ENCODE measurements around the gene TMEM186.
"Not testable (repeated sequence)": the region's sequence is repeated elsewhere in the genome, so short reads cannot be mapped to it uniquely, and the experiment has no call there.

The TMEM186 gene

DNA sequence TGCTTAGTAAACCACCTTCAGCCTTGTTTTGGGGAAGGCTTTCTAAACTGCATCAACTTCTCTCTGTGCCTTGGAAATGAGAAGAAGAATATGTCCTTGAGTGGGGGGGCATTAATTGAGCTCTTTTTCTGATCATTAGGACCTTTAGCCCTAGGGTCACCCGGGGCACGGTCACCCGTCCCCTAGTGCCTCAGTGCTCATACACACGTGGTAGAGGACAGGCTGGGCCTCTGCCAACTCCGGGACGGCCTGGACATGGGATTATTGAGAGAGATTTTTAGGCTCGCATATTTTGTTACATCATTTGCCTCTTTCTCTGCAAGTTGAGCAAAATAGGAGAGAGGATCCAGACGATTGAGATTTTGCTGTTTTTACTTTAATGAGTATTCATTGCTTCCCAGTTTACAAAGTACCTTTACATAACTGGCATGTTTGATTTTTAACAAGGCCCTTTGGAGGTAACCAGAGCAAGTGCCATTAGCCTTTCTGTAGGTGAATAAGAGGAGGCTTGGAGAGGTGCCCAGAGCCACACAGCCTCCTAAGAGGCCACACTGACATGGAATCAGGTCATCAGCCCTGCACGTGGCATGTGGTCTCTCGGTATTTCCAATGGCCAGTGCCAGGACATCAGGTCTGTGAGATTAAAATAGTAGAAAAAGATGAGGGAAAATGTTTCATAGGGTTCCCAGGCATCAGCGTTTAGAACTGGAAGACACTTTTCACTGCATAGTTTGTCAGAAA, 11.3 kb upstream of the TMEM186 start:
- no peak for DNase-seq

DNA sequence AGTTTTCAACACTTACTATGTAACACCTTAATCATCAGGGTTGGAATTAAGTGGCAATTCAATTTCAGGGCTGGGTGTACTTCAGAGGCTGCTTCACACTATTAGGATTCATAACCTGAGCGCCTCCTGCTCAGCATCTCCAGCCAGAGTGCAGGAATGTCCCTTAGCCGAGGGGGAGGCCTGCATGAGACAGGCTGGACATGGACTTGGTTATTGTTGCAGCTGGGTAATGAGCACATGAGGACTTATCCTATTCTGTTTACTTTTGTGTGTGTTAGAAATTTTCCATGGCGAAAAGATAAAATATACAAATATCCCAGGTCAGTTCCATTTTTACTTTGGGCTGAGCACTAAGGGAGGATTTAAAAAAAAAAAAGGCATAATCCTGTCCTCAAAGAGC, 10.6 kb upstream of the TMEM186 start:
- no peak for DNase-seq

DNA sequence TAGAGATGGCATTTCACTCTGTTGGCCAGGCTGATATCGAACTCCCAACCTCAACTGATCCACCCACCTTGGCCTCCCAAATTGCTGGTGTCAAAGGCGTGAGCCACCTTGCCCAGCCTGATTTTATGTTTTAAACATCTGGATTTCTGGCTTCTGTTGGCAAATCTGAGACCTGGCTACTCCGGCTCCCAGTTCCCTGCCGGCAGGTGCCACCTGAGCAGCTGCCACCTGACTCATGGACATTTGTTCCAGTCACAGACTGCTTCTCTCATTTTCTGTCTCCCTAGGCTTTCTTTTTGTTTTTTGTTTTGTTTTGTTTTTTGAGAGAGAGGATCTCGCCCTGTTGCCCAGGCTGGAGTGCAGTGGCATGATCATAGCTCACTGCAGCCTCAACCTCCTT, 9.8 kb upstream of the TMEM186 start:
- no peak for DNase-seq

DNA sequence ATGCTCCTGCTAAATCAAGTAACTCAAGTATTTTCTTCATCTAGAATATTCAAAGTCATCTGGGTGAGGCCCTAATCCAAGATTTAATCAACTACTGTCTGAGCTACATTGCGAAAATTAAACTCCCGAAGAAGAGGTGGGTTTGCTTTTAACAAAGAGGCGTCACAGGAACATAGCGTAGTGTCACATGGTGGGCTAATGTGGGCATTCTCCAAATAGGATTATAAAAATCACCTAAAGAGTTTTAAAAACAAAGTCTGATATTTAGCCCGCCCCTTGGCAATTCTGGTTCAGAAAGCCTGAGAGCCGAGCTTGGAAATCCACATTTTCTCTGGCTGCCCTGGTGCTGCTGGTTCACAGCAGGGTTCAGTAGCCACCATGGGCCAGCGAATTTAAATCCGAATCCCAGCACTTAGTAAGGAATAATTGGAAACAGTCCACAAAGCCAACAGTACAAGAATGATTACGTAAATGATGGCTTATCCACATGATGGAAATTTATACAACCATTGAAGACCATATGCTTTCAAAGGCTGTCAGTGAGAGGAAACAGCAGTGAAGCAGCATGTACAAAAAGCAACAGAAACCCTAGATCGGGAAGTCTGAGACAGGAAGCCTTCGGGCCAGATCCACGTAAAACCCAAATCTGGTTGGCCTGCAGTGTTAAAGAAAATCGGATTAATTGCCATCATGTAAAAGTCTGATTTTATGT, 9.0 kb upstream of the TMEM186 start:
- no peak for DNase-seq

DNA sequence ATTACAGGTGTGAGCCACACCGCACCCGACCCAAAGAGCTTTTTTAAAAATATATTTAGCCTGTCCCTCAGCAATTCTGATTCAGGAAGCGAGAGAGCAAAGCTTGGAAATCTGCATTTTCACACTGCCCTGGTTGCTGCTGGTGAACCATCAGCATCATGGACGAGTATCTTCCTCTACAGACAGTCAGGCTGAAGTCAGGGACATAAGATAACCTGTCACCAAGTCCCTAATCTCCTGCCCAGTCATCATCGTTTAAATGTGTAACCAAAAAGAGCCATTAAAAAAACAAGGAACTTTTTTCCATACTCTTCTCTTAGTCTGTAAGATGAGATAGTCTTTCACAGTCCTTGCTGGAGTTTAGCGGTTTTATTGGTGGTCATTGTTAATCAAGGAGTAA, 6.9 kb upstream of the TMEM186 start:
- no peak for DNase-seq

DNA sequence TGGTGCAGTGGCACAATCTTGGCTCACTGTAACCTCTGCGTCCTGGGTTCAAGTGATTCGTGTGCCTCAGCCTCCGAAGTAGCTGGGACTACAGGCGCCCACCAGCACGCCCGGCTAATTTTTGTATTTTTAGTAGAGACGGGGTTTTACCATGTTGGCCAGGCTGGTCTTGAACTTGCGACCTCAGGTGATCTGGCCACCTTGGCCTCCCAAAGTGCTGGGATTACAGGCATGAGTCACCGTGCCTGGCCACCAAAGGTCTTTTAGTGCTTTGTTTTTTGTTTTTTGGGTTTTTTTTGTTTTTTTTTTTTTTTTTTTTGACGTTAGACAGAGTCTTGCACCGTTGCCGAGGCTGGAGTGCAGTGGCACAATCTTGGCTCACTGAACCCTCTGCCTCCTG, 6.3 kb upstream of the TMEM186 start:
- not testable (repeated sequence) for DNase-seq

DNA sequence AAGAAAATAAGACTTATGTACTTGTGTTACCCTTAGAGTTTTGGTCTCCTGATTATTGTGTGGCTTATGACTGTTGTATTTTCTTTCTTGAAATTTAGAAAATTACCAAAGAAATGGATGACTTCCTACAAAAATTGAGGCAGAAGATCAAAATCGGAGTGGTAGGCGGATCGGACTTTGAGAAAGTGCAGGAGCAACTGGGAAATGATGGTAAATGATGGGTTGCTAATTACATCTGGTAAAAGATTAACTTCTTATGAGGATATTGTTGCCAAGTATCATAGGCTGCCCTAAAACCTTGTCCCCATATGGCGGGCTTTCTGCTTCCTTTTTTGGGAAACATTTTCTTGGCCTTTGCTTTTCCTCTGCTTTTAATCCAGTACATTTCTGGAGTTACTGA, 4.3 kb upstream of the TMEM186 start:
- DNase-seq, result no peak

DNA sequence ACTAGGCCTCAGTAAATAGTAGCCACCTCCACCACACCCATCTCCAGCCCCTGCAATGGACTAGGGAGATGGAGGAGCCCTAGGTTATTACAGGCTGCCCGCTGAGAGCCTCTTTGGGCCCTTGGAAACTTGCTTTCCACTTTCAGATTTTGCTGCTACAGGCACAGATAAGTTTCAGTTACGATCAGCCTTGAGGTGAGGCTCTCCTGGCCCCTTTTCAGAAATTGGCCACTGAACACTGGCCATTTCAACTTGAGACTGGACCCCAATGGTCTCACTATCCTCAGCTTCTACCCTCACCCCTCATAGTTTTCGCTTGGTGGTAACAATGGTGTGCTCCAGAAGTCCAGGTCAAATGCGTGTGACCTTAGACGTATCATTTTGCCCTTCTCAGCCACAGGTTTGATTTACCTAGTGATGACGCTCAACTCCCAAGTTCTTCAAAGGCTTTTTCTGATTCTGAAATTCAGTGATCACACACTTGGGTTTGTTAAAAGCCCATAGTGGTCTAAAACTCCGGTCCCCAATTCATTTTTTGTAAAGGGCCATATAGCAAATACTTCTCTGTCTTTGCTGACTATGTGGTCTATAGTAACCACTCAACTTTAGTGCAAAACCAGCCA, 1.2 kb upstream of the TMEM186 start:
- no peak for DNase-seq

DNA sequence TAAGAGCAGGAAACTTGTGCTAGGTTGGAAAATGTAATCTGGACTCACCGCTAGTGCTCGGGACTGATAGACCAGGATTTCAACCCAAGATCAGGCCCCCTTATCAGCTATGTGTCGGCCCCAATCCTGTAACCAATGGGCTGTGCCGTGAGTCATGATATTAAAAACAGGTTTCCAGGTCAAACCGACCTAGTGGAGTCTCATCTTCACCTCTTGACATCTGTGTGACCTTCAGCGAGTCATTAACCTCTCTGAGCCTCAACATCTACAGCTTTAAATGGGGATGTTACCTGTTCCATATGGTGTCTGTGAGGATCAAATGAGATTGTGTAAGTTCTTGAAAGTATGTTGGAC, 712 bp upstream of the TMEM186 start:
- peak; percentile 81 for DNase-seq

DNA sequence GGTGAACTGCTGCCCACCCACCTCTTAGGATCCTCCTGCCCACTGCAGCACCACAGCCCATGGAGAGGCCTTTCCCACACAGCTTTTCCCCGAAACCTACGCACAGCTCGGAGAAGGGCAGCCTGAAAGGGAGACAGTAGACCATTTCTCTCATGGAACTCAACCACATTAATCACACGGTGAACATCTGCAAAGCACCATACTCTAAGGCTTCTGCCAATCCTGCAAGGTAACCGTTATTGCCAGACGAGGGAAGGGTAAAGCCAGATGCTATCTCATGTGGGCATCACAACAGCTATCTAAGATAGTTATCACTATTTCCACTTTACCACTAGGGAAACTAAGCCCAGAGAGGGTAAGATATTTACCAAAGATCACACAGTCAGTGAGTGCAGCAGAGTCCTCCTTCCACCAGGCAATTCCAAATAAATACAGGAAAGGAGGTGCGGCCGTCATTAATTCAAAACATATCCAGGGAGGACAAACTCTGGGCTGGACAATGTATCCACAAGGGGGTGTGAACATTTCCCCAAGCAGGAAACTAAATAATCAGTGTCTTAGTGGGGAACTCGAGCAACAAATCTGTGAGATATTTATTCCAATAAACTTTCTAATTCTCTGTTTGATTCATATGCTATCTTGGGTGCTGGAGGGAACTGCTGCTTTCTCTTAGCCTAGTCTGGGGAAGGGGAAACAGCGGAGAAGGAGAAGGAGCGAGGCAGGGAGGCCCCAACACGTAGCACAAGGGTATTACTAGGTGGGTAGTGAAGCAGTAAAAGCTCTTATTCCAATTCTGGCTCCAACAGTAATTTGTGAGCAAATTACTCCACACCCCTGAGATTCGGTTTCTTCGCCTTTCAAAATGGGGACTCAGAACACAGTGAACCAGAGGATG, 723 bp downstream of the TMEM186 start:
- DNase-seq, result peak; percentile 15

DNA sequence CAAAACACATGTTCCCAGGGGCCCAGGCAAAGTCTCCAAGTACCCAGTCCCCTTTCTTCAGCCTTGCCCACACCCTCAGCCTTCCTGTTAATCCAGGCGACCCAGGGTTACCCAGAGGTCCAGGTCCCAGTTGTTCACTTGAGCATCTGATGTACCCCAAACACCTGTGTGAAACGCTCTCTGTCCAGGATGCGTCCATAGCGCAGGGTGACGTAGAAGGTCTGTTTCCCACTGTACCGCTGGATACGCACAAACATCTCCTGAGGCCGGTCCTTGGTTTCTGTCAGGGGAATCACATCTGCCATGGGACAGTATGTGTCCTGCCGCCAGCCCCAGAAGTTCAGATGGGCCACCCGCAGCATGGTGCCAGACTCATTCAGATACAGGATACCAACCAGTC, 1.6 kb downstream of the TMEM186 start:
- no peak for DNase-seq

DNA sequence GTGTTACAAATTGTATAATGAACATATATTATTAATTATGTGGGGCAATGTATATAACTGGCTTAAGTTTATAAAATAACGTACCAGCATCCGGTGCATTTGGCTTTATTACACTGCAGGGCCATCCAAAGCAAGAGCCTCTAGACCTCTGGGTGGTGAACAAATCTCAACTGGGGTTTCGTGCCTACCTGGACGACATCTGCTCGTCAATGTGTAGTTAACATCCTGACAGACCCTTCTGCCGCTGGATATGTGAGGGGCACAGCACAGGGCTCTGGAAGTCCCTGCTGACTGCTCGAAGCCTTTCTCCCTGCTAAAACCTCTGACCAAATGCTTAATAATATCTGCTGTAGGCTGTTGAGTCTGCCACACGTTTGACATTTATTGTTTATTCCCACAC, 2.3 kb downstream of the TMEM186 start:
- DNase-seq, result no peak

DNA sequence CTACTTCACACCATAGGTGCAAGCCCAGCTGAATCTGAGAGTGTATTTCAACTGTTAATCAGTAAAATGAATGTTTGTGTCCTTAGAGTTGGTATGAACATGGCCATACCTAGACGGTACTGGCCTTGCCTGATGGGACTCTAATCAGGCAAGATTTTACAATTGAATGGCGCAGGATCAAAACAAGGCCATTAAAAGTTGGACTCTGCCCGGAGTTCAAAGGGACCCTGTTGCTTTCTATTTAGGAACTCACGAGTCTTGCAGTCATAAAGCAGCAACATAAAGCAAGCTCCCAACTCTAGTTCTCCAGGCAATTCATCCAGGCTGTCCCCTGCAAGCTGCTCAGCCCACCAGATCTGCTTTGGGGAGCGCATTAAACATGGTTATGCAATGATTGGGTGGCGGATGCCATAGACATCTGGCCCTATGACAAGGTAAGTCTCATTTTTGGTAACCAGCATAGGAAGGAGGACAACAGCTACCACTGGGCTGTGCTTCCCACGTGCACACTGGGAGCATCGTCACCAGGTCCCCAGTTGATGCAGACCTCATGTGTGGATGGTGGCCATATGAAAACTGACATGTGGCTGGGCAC, 8.8 kb downstream of the TMEM186 start:
- DNase-seq, result no peak

DNA sequence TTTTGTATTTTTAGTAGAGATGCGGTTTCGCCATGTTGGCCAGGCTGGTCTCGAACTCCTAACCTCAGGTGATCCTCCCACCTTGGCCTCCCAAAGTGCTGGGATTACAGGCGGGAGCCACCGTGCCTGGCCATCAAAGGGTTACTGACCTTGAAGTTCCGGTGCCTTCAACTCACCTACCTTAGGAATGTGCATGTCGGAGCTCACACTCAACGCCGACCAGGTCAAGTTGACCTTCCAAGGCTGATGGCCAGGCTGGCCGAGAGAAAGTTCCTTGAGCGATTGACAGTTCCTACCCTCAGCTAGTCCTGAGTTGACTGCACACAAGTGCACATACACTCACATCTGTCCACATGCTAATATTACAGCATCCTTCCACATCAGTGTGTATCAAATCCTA, 11.1 kb downstream of the TMEM186 start:
- not testable (repeated sequence) for DNase-seq

DNA sequence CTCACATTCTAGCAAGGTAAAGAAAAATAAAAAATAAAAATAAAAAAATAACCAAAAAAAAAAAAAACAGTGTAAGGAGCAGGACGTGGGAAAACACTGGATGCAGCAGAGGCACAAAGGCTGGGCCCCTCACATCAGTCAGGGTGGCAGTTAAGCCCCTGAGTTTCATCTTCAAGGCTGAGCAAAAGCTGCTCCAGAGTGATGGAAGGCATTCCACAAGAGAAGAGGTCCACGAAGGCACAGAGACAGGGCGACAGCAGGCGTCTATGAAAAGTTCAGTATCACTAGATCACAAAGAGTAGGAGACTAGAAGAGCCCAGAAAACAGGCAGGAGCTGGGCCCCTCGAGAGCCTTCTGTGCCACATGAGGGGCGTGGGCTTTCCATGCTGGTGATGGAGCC, 12.0 kb downstream of the TMEM186 start:
- DNase-seq, result no peak

DNA sequence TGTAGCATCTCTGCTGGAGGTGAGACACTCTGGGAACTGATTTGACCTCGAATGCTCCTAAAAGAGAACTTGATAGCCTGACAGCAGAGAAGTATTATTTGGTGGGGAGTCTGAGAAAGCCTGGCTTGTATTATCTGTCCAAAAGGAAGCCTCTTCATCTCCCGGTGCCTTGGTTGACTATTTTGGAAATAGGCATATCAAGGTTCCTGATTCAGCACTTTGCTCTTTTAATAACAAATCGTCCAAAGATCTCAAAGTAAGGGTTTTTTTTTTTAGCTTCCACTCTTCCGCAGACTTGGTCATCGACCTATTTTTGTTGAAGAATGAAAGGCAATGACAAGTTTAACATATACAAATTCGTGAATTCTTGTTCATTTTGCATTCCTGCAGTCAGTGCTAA, 14.8 kb downstream of the TMEM186 start:
- DNase-seq, result no peak

DNA sequence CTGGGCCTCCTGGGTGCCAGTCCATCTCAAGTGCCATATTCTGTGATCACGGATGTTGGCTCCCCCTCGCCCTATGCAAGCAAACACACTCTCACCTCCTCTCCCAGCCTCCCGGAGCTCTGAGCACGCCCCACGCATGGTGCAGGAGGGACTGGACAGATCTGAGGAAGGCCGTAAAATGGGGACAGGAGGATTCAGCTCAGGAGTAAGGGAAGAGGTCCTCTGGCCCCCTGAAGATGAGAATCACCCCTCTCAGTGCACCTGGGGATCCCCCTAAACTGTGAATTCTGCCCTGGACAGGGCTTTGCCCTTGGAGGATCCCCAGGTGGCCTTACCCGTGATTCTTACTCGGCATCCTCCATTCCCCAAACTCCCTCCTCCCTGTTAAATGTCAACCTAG, 15.6 kb downstream of the TMEM186 start:
- DNase-seq, result no peak

DNA sequence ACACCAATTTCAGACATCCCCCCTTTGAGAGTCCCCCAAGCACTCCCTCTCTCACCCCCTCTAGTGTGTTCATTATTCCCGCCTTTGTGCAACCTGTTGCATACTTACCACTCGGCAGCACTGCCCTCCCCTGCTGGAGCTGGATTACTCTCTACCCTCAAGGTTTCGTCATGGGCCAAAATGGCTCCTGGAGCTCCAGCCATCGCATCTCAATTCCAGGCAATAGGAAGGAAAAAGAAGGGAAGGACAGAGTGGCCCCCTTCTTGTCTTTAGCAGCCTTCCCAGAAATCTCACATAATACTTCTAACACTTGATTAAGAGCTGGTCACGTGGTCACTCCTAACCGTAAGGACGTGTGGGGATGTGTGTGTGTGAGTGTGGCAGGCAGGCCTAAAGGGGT, 20.2 kb downstream of the TMEM186 start:
- no peak for DNase-seq

DNA sequence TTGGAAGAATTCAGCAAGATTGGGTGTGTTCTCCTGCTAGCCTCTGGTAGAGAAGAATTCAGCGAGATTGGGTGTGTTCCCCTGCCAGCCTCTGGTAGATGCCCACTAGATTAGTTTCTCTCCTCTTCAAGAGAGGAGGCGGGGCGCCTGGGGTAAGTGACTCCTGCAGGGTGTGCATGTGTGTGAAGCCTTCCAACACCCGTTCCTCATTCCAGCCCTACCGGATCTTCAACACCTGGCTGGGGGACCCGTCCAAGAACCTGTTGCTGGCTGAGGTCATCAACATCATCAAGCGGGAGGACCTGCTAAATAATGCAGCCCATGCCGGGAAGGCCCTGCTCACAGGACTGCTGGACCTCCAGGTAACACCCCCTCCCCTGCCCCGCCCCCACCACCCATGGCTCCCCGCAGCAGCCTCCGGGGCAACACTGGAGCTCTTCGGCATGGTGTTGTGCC, 21.3 kb downstream of the TMEM186 start:
- DNase-seq, result peak; percentile 61

DNA sequence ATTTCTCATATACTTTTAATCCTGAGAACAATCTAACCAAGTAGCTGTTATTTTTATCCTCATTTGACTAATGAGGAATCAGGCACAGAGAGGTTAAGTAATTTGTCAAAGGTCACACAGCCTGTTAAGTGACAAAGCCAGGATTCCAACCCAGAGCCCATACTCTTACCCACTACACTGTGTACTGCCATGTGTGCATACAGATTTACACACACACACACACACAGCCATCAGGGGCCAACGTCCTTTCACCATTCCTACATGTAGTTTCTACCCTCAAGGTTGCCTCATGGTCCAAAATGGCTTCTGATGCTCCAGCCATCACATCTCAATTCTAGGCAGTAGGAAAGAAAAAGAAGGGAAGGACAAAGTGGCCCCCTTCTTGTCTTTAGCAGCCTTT, 22.1 kb downstream of the TMEM186 start:
- DNase-seq, result no peak

DNA sequence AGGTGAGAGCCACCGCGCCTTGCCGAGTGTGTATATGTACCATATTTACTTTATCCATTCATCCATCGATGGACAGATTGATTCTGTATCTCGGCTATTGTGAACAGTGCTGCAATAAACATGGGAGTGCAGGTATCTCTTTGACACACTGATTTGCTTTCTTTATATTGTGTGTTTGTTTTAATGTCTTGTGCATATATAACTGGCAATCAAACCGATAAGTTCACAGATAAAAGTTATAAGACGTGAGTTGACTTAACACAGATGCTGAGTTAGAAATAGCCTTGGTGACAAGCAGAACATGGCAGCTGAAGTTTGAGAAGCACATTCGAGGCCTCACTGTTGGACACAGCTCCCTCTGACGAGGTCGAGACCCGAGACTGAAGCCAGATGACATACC, 23.2 kb downstream of the TMEM186 start:
- DNase-seq, result no peak

DNA sequence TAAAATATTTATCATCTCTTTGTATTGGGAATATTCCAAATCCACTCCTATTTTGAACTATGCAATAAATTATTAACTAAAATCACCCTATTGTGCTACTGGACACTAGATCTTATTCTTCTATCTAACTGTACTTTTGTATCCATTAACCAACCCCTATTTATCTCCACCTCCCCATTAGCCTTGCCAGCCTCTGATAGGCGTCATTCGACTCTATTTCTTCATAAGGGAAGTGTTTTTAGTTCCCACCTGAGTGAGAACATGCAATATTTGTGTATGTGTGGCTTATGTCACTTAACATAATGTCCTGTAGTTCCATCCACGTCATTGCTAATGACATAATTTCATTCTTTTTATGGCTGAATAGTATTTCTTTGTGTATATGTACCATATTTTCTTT, 23.9 kb downstream of the TMEM186 start:
- DNase-seq, result no peak

DNA sequence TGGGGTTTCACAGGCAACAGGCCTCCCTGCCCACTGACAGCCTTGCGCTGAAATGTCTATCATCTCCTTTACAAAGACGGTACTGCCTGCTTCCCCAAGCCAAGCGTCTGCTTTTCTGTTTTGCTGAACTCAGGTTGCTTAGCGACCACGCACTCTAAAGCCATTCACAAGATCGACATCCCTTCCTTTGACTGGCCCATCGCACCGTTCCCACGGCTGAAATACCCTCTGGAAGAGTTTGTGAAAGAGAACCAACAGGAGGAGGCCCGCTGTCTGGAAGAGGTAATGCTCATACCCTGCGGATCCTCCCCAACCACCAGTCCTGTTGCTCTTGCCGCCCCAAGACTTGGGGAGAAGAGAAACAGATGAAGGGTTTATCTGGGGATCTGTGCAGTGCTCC, 28.7 kb downstream of the TMEM186 start:
- no peak for DNase-seq

All from hematopoietic multipotent progenitor cell treated with erythropoietin and hydrocortisone succinate and interleukin-3 and kit ligand, for 4 days (in vitro differentiated cells).